GM19043 (cell line): ENCODE results near the gene GULP1.
"Not testable (repeated sequence)": the region's sequence is repeated elsewhere in the genome, so short reads cannot be mapped to it uniquely, and the experiment has no call there.

ENCODE experiments used
- ATAC-seq: cut with Tn5 transposase; IDR thresholded peaks from one replicate; pipeline ENCODE4 v1.9.1; 2021; ENCODE audit warnings: low read depth; ENCODE audit not compliant: unreplicated experiment

GULP1 gene

GRCh38 chr2:188292348-188293239 lies 920 bp downstream of the GULP1 start:
- no peak for ATAC-seq

GRCh38 chr2:188293601-188294351 lies 2.1 kb downstream of the GULP1 start:
- no peak for ATAC-seq

- no peak for ATAC-seq
Measured at GRCh38 chr2:188294352-188294926, 2.8 kb downstream of the GULP1 start.

GRCh38 chr2:188295067-188295685 lies 3.5 kb downstream of the GULP1 start:
- no peak for ATAC-seq

- ATAC-seq: no peak
Measured at GRCh38 chr2:188297978-188298377, 6.3 kb downstream of the GULP1 start.

GRCh38 chr2:188298937-188299371 lies 7.3 kb downstream of the GULP1 start:
- ATAC-seq: not testable (repeated sequence)

GRCh38 chr2:188303363-188304031 lies 11.8 kb downstream of the GULP1 start:
- ATAC-seq: no peak

GRCh38 chr2:188305271-188305670 lies 13.6 kb downstream of the GULP1 start:
- no peak for ATAC-seq

GRCh38 chr2:188306271-188306670 lies 14.6 kb downstream of the GULP1 start:
- no peak for ATAC-seq

GRCh38 chr2:188307850-188308283 lies 16.2 kb downstream of the GULP1 start:
- ATAC-seq: no peak

GRCh38 chr2:188308483-188308882 lies 16.8 kb downstream of the GULP1 start:
- ATAC-seq: no peak

- ATAC-seq: no peak
Measured at GRCh38 chr2:188309364-188309763, 17.7 kb downstream of the GULP1 start.

GRCh38 chr2:188314314-188315054 lies 22.8 kb downstream of the GULP1 start:
- no peak for ATAC-seq

GRCh38 chr2:188315750-188316149 lies 24.1 kb downstream of the GULP1 start:
- ATAC-seq: no peak

- ATAC-seq: no peak
Measured at GRCh38 chr2:188316342-188316741, 24.7 kb downstream of the GULP1 start.

- ATAC-seq: no peak
Measured at GRCh38 chr2:188316791-188317423, 25.2 kb downstream of the GULP1 start.

GRCh38 chr2:188318161-188318749 lies 26.6 kb downstream of the GULP1 start:
- no peak for ATAC-seq

GRCh38 chr2:188319838-188320237 lies 28.2 kb downstream of the GULP1 start:
- no peak for ATAC-seq

- ATAC-seq: no peak
Measured at GRCh38 chr2:188320861-188321260, 29.2 kb downstream of the GULP1 start.
